CD14-positive monocyte (primary cell): ENCODE measurements around the gene RITA1. TPM values are rescaled to one million over a fixed set of nuclear protein-coding genes. Genes with fewer than 3 reads are reported as not detected.
A peak's percentile ranks its signal among the peaks of the same experiment; 100 is the strongest.

Experiments used
- DNase-seq, 3 donors: peaks; one replicate each; pipeline ENCODE4 v3.0.0-alpha.2; 2011 to 2022
- H2AFZ ChIP-seq: 2 replicates; pipeline ENCODE4 v1.6.0; 2012; ENCODE audit warnings: mild to moderate bottlenecking, low read depth, low read length, inconsistent platforms; ENCODE audit not compliant: insufficient read depth, poor library complexity, severe bottlenecking
- H3K27ac ChIP-seq, 2 donors: 1 replicate in 1 of 2; 2 replicates in 1 of 2; pipeline ENCODE4 v1.5.1; 2012 to 2013; ENCODE audit warnings: low read length in 2 of 2, control low read depth in 1 of 2, inconsistent platforms in 1 of 2, low read depth in 1 of 2, mild to moderate bottlenecking in 1 of 2
- H3K27me3 ChIP-seq, 2 donors: one replicate each; pipeline versions ENCODE4 v1.6.0 to v1.6.1; 2011 to 2013; ENCODE audit warnings: low read length in 2 of 2; ENCODE audit not compliant: control insufficient read depth in 2 of 2, insufficient read depth in 2 of 2
- H3K36me3 ChIP-seq, 2 donors: replicated peaks in 1 of 2; 1 replicate in 1 of 2; 2 replicates in 1 of 2; pipeline versions ENCODE4 v1.5.1 to v1.6.1; 2012 to 2013; ENCODE audit warnings: low read length in 2 of 2, control low read depth in 1 of 2, inconsistent platforms in 1 of 2, mild to moderate bottlenecking in 1 of 2; ENCODE audit not compliant: insufficient read depth in 2 of 2, control insufficient read depth in 1 of 2
- H3K4me1 ChIP-seq, 2 donors: 1 replicate in 1 of 2; 2 replicates in 1 of 2; pipeline versions ENCODE4 v1.5.1 to v1.6.1; 2012 to 2013; ENCODE audit warnings: low read length in 2 of 2, control low read depth in 1 of 2, inconsistent platforms in 1 of 2, mild to moderate bottlenecking in 1 of 2, moderate library complexity in 1 of 2; ENCODE audit not compliant: insufficient read depth in 2 of 2, control insufficient read depth in 1 of 2
- H3K4me2 ChIP-seq: replicated peaks from 2 replicates; pipeline ENCODE3; 2012; ENCODE audit warnings: low read length, moderate library complexity, mild to moderate bottlenecking; ENCODE audit not compliant: poor library complexity, severe bottlenecking; ENCODE audit errors: extremely low read depth
- H3K4me3 ChIP-seq, 3 experiments: fragments of 200-600 bp in 1 of 3; sonication (generic) in 1 of 3; replicated peaks in 1 of 3; 1 replicate in 2 of 3; 2 replicates in 1 of 3; pipeline ENCODE4 v1.5.1; 2011 to 2013; ENCODE audit warnings: low read length in 3 of 3, mild to moderate bottlenecking in 3 of 3, control low read depth in 2 of 3, low read depth in 2 of 3, inconsistent platforms in 1 of 3, moderate library complexity in 1 of 3
- H3K79me2 ChIP-seq: 2 replicates; pipeline ENCODE4 v1.6.0; 2012; ENCODE audit warnings: mild to moderate bottlenecking, control low read depth, inconsistent platforms, low read length, moderate library complexity; ENCODE audit not compliant: insufficient read depth
- H3K9ac ChIP-seq: 2 replicates; pipeline ENCODE4 v1.6.0; 2017; ENCODE audit warnings: low read length, mild to moderate bottlenecking; ENCODE audit not compliant: insufficient read depth, poor library complexity, severe bottlenecking
- H3K9me3 ChIP-seq, 2 donors: replicated peaks in 1 of 2; 1 replicate in 1 of 2; 2 replicates in 1 of 2; pipeline versions ENCODE4 v1.5.1 to v1.6.1; 2012 to 2013; ENCODE audit warnings: low read length in 2 of 2, control low read depth in 1 of 2; ENCODE audit not compliant: control insufficient read depth in 1 of 2, insufficient read depth in 1 of 2
- H4K20me1 ChIP-seq: 2 replicates; pipeline ENCODE4 v1.6.0; 2012; ENCODE audit warnings: mild to moderate bottlenecking, low read length, control low read depth, moderate library complexity; ENCODE audit not compliant: insufficient read depth
- H3K27ac Mint-ChIP-seq, 7 donors: one replicate each; pipeline ENCODE4 v1.8.0; 2020; ENCODE audit warnings: mild to moderate bottlenecking in 7 of 7, mixed read lengths in 7 of 7, moderate library complexity in 6 of 7, inconsistent platforms in 2 of 7
- H3K27me3 Mint-ChIP-seq, 3 donors: one replicate each; pipeline ENCODE4 v1.8.0; 2021 to 2022; ENCODE audit warnings: low read depth in 3 of 3, mild to moderate bottlenecking in 3 of 3, mixed read lengths in 3 of 3, moderate library complexity in 3 of 3, inconsistent platforms in 1 of 3
- H3K36me3 Mint-ChIP-seq, 2 donors: one replicate each; pipeline ENCODE4 v1.8.0; 2020; ENCODE audit warnings: mixed read lengths in 2 of 2, inconsistent platforms in 1 of 2, mild to moderate bottlenecking in 1 of 2
- H3K4me1 Mint-ChIP-seq: one replicate; pipeline ENCODE4 v1.8.0; 2020; ENCODE audit warnings: mild to moderate bottlenecking, mixed read lengths
- H3K4me3 Mint-ChIP-seq, 2 donors: one replicate each; pipeline ENCODE4 v1.8.0; 2020; ENCODE audit warnings: mild to moderate bottlenecking in 2 of 2, mixed read lengths in 2 of 2, moderate library complexity in 1 of 2
- H3K9me3 Mint-ChIP-seq, 7 donors: one replicate each; pipeline ENCODE4 v1.8.0; 2020 to 2022; ENCODE audit warnings: mixed read lengths in 7 of 7, mild to moderate bottlenecking in 6 of 7, moderate library complexity in 6 of 7, inconsistent platforms in 2 of 7
- WGBS: methylation state at CpG from one replicate; pipeline ENCODE4 v1.1.5; 2013; ENCODE audit warnings: missing lambda C conversion rate; ENCODE audit not compliant: insufficient coverage; 5-methylcytosine and 5-hydroxymethylcytosine counted together
- intact Hi-C, 2 donors: fragments of 100-400 bp; cut with micrococcal nuclease; formaldehyde crosslinking; loops; one replicate each; pipeline versions ENCODE4 v1.15.0 to v1.15.1; 2023
- polyA plus RNA-seq, 3 donors: library from polyadenylated mRNA; depleted of rRNA in 1 of 3; unstranded in 2 of 3; stranded (reverse) in 1 of 3; fragments of 300-500 nt in 2 of 3; fragments of >200 nt in 1 of 3; fragmentation: Illumina TruSeq in 2 of 3; gene quantifications; 1 replicate in 2 of 3; 2 replicates in 1 of 3; pipeline ENCODE4 v1.2.3, GENCODE V29; 2012 to 2021
- TF ChIP-seq, protein P1 (sequence below): fragments of 200-600 bp; IDR thresholded peaks from one replicate; pipeline ENCODE4 v1.8.0; 2022; ENCODE audit warnings: antibody characterized with exemption, mild to moderate bottlenecking

Gene RITA1
- polyA plus RNA-seq, 3 donors: 4.9 to 17.6 (median 16.4) TPM

DNA sequence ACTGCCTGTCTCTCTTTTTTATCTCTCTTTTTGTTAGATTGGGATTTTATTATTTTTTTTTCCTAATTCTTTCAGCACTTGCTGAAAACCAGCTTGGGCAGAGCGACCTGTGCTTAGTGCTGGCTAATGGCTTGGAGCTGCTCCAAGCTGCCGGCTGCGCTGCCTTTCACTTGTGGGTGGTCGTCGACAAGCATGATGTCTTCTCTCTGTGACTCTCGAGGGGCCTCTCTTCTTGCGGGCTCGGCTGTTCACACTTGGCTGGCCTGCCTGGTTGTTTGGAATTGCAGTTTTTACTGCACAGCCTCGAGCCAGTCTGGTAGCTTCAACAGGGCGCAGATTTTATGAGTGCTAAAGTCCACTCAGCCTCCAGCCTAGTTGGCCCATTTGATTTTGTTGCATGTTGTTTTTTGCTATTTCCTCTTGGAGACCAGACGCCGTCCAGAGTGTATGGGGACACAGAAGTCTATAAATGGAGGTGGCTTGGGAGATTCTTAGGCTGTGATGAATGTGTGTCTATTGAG lies 54.4 kb downstream of the RITA1 start:
- H3K27me3 ChIP-seq: no peaks in the 10 kb centered on the region
- Mint-ChIP-seq H3K27me3 (peaks cover 0 to 7% (median 0%) of the 10 kb centered on the region in 3 donors), H3K36me3 (peaks cover 49 to 71% of the 10 kb centered on the region in 2 donors), H3K27ac (peak overlapping the region; percentile 85 to 97 (median 94)), H3K9me3 (peaks cover 0 to 3% (median 0%) of the 10 kb centered on the region in 7 donors), H3K4me3 (no peak overlapping the region), H3K4me1 (peaks cover 80% of the 10 kb centered on the region)
- peak overlapping the region in 1 of 3 experiments; percentile 31 for H3K4me3 ChIP-seq
- peaks cover 83% of the 10 kb centered on the region for H3K79me2 ChIP-seq
- no peak for DNase-seq
- 81% methylated on average over 12 of the region's 12 CpGs for WGBS
- no peaks in the 10 kb centered on the region for H3K9me3 ChIP-seq
- H3K36me3 ChIP-seq: peaks cover 25 to 53% of the 10 kb centered on the region in 2 donors
- peak overlapping the region; percentile 43 to 86 for H3K27ac ChIP-seq
- peaks cover 35% of the 10 kb centered on the region for H4K20me1 ChIP-seq
- no peak overlapping the region for H3K9ac ChIP-seq
- TF ChIP-seq, protein P1, sequence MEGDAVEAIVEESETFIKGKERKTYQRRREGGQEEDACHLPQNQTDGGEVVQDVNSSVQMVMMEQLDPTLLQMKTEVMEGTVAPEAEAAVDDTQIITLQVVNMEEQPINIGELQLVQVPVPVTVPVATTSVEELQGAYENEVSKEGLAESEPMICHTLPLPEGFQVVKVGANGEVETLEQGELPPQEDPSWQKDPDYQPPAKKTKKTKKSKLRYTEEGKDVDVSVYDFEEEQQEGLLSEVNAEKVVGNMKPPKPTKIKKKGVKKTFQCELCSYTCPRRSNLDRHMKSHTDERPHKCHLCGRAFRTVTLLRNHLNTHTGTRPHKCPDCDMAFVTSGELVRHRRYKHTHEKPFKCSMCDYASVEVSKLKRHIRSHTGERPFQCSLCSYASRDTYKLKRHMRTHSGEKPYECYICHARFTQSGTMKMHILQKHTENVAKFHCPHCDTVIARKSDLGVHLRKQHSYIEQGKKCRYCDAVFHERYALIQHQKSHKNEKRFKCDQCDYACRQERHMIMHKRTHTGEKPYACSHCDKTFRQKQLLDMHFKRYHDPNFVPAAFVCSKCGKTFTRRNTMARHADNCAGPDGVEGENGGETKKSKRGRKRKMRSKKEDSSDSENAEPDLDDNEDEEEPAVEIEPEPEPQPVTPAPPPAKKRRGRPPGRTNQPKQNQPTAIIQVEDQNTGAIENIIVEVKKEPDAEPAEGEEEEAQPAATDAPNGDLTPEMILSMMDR: no peak
- H3K4me2 ChIP-seq: peak overlapping the region; percentile 5
- no peak overlapping the region for H2AFZ ChIP-seq
- H3K4me1 ChIP-seq: peaks cover 72 to 80% of the 10 kb centered on the region in 2 donors
- intact Hi-C loops: loop anchor here (5.0 kb wide), 3 partner anchors 32 to 43 kb away; no protein-coding TSS in a partner anchor

DNA sequence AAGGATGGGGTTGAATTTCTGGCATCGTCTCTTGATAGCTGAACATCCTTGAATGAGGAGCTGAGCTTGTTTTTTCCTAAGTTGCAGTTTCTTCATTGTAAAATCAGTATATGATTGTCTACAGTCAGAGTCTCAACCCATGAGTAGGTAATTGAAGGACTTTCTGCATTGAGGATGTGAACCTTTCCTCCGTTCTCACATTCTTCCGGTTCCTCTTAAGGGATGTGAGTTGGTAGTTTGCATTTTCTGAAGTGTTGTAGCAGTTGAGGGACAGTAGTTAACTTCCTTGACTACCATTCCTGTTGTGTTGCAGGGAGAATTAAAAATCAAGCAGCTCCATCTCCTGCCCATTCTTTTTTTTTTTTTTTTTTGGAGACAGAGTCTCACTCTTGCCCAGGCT lies 54.9 kb downstream of the RITA1 start:
- peak overlapping the region; percentile 45 for H3K4me2 ChIP-seq
- peaks cover 78% of the 10 kb centered on the region for H3K79me2 ChIP-seq
- H3K9me3 ChIP-seq: no peaks in the 10 kb centered on the region
- H3K27ac ChIP-seq: peak overlapping the region; percentile 81 to 86
- no peak overlapping the region for H3K9ac ChIP-seq
- WGBS: 92% methylated on average over 1 of the region's 3 CpGs
- Mint-ChIP-seq H3K9me3 (peaks cover 0 to 3% (median 0%) of the 10 kb centered on the region in 7 donors), H3K4me1 (peaks cover 78% of the 10 kb centered on the region), H3K4me3 (no peak overlapping the region), H3K27ac (peak overlapping the region; percentile 85 to 97 (median 94)), H3K36me3 (peaks cover 46 to 68% of the 10 kb centered on the region in 2 donors), H3K27me3 (peaks cover 0 to 7% (median 0%) of the 10 kb centered on the region in 3 donors)
- DNase-seq: peak; percentile 61 to 77 (median 74)
- peaks cover 69 to 75% of the 10 kb centered on the region in 2 donors for H3K4me1 ChIP-seq
- H3K36me3 ChIP-seq: peaks cover 25 to 49% of the 10 kb centered on the region in 2 donors
- TF ChIP-seq, protein P1: no peak
- H3K27me3 ChIP-seq: no peaks in the 10 kb centered on the region
- H3K4me3 ChIP-seq: peak overlapping the region in 1 of 3 experiments; percentile 31
- intact Hi-C loops: no loop called here
- H2AFZ ChIP-seq: no peak overlapping the region
- H4K20me1 ChIP-seq: peaks cover 37% of the 10 kb centered on the region
